SK-N-SH treated with all-trans-retinoic acid at 6 μM for 48 hours (cell line): ENCODE results near the gene TMEM151A.

Experiments
- ATAC-seq: fragments of 200-7000 bp; cut with Tn5 transposase; 3 replicates; pipeline ENCODE4 v1.9.1; 2020; ENCODE audit warnings: mild to moderate bottlenecking, moderate library complexity
- ARNTL ChIP-seq: fragments of 450-650 bp; formaldehyde crosslinking; IDR thresholded peaks from 2 replicates; pipeline ENCODE4 v1.5.0; 2020; ENCODE audit warnings: low read depth, mild to moderate bottlenecking, moderate library complexity, borderline replicate concordance
- CSDC2 ChIP-seq: fragments of 250-450 bp; sonication (Bioruptor Pico); IDR thresholded peaks from 2 replicates; pipeline ENCODE4 v1.5.0; 2020; ENCODE audit warnings: mild to moderate bottlenecking, moderate library complexity
- GLIS3 ChIP-seq: fragments of 250-450 bp; sonication (Bioruptor Pico); IDR thresholded peaks from 2 replicates; pipeline ENCODE4 v1.5.0; 2020; ENCODE audit warnings: mild to moderate bottlenecking, moderate library complexity
- ISL1 ChIP-seq: fragments of 250-450 bp; sonication (Bioruptor Pico); IDR thresholded peaks from 2 replicates; pipeline ENCODE4 v2.1.2; 2022; ENCODE audit warnings: mild to moderate bottlenecking, moderate library complexity
- OSR1 ChIP-seq: fragments of 250-450 bp; sonication (Bioruptor Pico); IDR thresholded peaks from 2 replicates; pipeline ENCODE4 v1.8.0; 2022; ENCODE audit warnings: moderate library complexity, mild to moderate bottlenecking, inconsistent platforms
- PPARA ChIP-seq: fragments of 250-450 bp; sonication (Bioruptor Pico); IDR thresholded peaks from 2 replicates; pipeline ENCODE4 v1.5.0; 2020; ENCODE audit warnings: mild to moderate bottlenecking, borderline replicate concordance
- SNAI2 ChIP-seq: fragments of 250-450 bp; sonication (Bioruptor Pico); IDR thresholded peaks from 2 replicates; pipeline ENCODE4 v1.5.0; 2020; ENCODE audit warnings: mild to moderate bottlenecking, moderate library complexity
- TCF4 ChIP-seq: fragments of 250-450 bp; sonication (Bioruptor Pico); IDR thresholded peaks from 2 replicates; pipeline ENCODE4 v1.8.0; 2021; ENCODE audit warnings: mild to moderate bottlenecking, moderate library complexity, borderline replicate concordance
- ZC3H10 ChIP-seq: fragments of 250-450 bp; sonication (Bioruptor Pico); IDR thresholded peaks from 2 replicates; pipeline ENCODE4 v1.5.1; 2021; ENCODE audit warnings: mild to moderate bottlenecking, moderate library complexity
- ZFP3 ChIP-seq: fragments of 250-450 bp; sonication (Bioruptor Pico); IDR thresholded peaks from 2 replicates; pipeline ENCODE4 v1.5.0; 2020; ENCODE audit warnings: mild to moderate bottlenecking, moderate library complexity
- ZFP30 ChIP-seq: fragments of 450-650 bp; formaldehyde crosslinking; IDR thresholded peaks from 2 replicates; pipeline ENCODE4 v1.5.0; 2022; ENCODE audit warnings: mild to moderate bottlenecking, moderate library complexity
- ZNF565 ChIP-seq: fragments of 450-650 bp; formaldehyde crosslinking; conservative IDR thresholded peaks from 2 replicates; pipeline ENCODE4 v1.5.0; 2020; ENCODE audit warnings: low read depth, mild to moderate bottlenecking, moderate library complexity
- ZNF70 ChIP-seq: fragments of 450-650 bp; formaldehyde crosslinking; IDR thresholded peaks from 2 replicates; pipeline ENCODE4 v1.5.0; 2020; ENCODE audit warnings: mild to moderate bottlenecking, moderate library complexity
- ZNF8 ChIP-seq: fragments of 450-650 bp; formaldehyde crosslinking; IDR thresholded peaks from 2 replicates; pipeline ENCODE4 v1.5.0; 2020; ENCODE audit warnings: mild to moderate bottlenecking, moderate library complexity
- TF ChIP-seq, protein P1 (sequence below): fragments of 250-450 bp; sonication (Bioruptor Pico); IDR thresholded peaks from 2 replicates; pipeline ENCODE4 v1.5.1; 2021; ENCODE audit warnings: mild to moderate bottlenecking, moderate library complexity
- TF ChIP-seq, protein P2 (sequence below): fragments of 250-450 bp; sonication (Bioruptor Pico); IDR thresholded peaks from 2 replicates; pipeline ENCODE4 v1.5.1; 2020; ENCODE audit warnings: low read depth, mild to moderate bottlenecking, moderate library complexity
- TF ChIP-seq, protein P3 (sequence below): fragments of 250-450 bp; sonication (Bioruptor Pico); IDR thresholded peaks from 2 replicates; pipeline ENCODE4 v1.5.0; 2020; ENCODE audit warnings: mild to moderate bottlenecking, moderate library complexity
- TF ChIP-seq, protein P4 (sequence below): fragments of 250-450 bp; sonication (Bioruptor Pico); IDR thresholded peaks from 2 replicates; pipeline ENCODE4 v1.8.0; 2020; ENCODE audit warnings: mild to moderate bottlenecking, moderate library complexity, borderline replicate concordance
- TF ChIP-seq, protein P5 (sequence below): fragments of 250-450 bp; sonication (Bioruptor Pico); IDR thresholded peaks from 2 replicates; pipeline ENCODE4 v1.8.0; 2021; ENCODE audit warnings: low read depth, mild to moderate bottlenecking, moderate library complexity, borderline replicate concordance

Gene TMEM151A

DNA sequence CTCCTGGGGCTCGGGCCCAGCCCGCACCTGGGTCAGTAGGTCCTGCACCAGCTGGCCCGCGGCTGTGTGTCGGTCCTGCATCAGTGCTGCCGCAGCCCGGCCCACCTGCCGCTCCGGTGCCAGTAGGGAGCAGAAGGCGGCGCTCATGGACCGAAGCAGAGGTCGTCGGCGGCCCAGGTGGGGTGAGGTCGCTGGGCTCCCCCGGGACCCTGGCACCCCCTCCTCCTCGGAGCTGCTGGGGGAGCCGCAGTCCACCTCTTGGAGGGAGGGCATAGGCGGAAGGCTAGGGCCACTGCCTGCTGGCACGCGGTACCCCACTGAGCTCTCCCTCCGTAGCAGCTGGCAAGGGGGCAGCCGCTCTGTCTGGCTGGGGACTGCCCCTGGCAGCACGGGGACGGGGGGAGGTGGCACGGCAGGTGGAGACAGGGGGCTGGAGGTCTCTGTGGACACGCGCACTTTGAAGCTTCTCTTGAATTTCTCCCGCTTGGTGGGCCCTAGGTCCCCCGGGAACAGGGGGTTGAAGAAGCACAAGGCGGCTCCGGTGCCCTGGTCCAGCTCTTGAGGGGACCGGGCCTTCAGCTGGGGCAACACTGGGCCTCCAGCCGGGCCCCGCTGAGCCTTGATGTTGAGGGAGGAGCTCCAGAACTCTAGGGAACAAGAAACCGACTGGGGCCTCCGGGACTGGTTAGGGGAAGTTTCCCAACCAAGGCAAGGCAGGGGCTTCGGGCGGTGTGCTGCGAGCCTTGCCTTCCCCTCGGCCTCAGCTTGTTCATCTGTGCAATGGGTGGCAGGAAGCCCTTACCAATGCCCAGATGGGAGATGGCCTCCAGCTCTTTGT lies 43.1 kb downstream of the TMEM151A start:
- ATAC-seq = no peak
- no peak for TF ChIP-seq ZFP30 (CRISPR knock-in tag)
- no peak for TF ChIP-seq PPARA (CRISPR knock-in tag)
- no peak for TF ChIP-seq ARNTL (CRISPR knock-in tag)
- TF ChIP-seq SNAI2 (CRISPR knock-in tag) = no peak
- no peak for TF ChIP-seq TCF4
- TF ChIP-seq CSDC2 (CRISPR knock-in tag) = no peak
- TF ChIP-seq ZC3H10 (CRISPR knock-in tag) = no peak
- TF ChIP-seq ZNF8 (CRISPR knock-in tag) = no peak
- no peak for TF ChIP-seq ZNF565 (CRISPR knock-in tag)

DNA sequence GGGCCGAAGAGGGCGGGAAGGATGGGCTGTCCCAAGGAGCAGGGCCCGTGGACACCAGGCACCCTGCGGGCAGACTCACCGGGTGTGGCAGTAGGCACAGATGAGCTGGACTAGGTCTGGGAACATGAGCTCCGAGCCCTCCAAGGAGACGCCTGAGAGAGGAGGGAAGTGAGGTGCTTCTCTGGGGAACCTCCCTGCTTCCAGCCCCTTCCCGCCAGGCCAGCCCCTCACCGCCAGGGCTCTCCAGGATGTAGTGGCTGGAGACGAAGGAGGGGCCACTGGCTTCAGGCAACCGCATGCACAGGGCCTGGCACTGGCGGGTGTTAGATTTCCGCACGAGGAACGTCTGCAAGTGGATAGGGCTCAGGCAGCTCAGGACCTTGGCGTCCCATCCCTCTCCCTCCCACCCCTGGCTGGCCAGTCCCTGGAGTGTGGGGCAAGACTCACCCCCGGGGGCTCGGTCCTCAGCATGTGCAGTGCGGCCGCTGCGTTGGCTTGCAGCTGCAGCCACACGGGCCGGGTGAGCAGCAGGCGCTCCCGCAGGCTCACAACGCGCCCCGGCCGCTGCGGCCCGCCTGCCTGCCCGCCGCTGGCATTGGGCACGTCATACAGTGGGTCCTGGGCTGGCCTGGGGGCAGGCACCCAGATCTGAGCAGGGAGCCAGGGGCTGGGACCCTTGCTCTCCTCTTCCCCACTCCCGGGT lies 44.0 kb downstream of the TMEM151A start:
- peak; percentile 54 for ATAC-seq
- TF ChIP-seq, protein P1, sequence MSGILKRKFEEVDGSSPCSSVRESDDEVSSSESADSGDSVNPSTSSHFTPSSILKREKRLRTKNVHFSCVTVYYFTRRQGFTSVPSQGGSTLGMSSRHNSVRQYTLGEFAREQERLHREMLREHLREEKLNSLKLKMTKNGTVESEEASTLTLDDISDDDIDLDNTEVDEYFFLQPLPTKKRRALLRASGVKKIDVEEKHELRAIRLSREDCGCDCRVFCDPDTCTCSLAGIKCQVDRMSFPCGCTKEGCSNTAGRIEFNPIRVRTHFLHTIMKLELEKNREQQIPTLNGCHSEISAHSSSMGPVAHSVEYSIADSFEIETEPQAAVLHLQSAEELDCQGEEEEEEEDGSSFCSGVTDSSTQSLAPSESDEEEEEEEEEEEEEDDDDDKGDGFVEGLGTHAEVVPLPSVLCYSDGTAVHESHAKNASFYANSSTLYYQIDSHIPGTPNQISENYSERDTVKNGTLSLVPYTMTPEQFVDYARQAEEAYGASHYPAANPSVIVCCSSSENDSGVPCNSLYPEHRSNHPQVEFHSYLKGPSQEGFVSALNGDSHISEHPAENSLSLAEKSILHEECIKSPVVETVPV = no peak
- TF ChIP-seq, protein P2, sequence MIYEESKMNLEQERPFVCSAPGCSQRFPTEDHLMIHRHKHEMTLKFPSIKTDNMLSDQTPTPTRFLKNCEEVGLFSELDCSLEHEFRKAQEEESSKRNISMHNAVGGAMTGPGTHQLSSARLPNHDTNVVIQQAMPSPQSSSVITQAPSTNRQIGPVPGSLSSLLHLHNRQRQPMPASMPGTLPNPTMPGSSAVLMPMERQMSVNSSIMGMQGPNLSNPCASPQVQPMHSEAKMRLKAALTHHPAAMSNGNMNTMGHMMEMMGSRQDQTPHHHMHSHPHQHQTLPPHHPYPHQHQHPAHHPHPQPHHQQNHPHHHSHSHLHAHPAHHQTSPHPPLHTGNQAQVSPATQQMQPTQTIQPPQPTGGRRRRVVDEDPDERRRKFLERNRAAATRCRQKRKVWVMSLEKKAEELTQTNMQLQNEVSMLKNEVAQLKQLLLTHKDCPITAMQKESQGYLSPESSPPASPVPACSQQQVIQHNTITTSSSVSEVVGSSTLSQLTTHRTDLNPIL (CRISPR knock-in tag) = no peak
- no peak for TF ChIP-seq ISL1 (CRISPR knock-in tag)
- no peak for TF ChIP-seq ZFP30 (CRISPR knock-in tag)
- TF ChIP-seq ZNF70 = no peak
- TF ChIP-seq PPARA (CRISPR knock-in tag) = no peak
- TF ChIP-seq, protein P3, sequence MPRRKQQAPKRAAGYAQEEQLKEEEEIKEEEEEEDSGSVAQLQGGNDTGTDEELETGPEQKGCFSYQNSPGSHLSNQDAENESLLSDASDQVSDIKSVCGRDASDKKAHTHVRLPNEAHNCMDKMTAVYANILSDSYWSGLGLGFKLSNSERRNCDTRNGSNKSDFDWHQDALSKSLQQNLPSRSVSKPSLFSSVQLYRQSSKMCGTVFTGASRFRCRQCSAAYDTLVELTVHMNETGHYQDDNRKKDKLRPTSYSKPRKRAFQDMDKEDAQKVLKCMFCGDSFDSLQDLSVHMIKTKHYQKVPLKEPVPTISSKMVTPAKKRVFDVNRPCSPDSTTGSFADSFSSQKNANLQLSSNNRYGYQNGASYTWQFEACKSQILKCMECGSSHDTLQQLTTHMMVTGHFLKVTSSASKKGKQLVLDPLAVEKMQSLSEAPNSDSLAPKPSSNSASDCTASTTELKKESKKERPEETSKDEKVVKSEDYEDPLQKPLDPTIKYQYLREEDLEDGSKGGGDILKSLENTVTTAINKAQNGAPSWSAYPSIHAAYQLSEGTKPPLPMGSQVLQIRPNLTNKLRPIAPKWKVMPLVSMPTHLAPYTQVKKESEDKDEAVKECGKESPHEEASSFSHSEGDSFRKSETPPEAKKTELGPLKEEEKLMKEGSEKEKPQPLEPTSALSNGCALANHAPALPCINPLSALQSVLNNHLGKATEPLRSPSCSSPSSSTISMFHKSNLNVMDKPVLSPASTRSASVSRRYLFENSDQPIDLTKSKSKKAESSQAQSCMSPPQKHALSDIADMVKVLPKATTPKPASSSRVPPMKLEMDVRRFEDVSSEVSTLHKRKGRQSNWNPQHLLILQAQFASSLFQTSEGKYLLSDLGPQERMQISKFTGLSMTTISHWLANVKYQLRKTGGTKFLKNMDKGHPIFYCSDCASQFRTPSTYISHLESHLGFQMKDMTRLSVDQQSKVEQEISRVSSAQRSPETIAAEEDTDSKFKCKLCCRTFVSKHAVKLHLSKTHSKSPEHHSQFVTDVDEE (CRISPR knock-in tag) = no peak
- TF ChIP-seq ZC3H10 (CRISPR knock-in tag) = no peak
- TF ChIP-seq, all 23 proteins: peak for 0

DNA sequence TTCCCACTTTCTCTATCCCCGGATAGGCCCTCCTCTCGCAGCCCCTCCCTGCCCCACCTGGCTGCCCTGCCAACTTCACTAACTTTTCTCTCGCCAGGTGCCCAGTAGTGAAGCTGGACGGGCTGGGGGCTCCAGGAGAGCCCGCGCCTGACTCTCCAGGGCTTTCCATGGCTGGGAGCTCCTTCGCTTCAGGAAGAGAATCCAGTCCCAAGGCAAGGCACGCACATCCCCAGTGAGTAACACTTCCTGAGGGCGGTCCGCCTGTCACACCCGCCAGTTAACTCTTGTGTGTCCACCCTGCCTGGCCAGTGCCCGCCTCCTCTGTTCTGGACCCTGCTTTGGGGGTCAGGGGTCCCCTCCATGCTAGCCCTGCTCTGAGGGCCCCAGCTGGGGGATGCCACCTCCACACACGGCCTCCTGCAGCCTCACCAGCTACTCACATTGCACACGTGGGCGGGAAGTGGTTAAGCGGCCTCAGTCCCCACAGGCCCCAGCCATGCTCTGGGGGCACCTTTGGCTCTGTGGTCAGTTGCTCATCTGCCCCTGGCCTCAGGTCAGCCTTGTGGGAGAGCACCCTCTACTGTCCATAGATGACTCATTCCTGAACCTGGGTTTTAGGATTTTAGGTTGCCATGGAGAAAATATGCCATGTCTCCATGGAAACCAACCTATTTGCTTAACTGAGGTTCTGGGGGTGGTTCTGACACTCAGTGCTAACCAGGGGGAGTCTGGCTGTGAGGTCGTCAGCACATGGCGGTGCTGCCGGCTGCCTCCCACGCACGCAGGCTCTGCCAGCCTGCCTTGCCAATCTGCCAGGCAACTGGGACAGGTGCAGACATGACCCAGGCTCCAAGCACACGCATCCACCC lies 44.8 kb downstream of the TMEM151A start, which contains the start of gene RIN1:
Gene RIN1, minus strand, starts transcription at position 201 of the 869 bp plus-strand sequence. Its CDS starts 32 bp downstream, at position 169.
- TF ChIP-seq ARNTL (CRISPR knock-in tag) (no peak), ZNF70 (no peak), GLIS3 (CRISPR knock-in tag) (0 out of 2 replicates have a peak, but pooled peaks have one; percentile 61), ZNF565 (CRISPR knock-in tag) (no peak), CSDC2 (CRISPR knock-in tag) (no peak), ZFP3 (CRISPR knock-in tag) (peak; percentile 54; the same call in 1 of the 2 replicates), OSR1 (CRISPR knock-in tag) (no peak), TCF4 (no peak), ISL1 (CRISPR knock-in tag) (no peak)
- TF ChIP-seq, protein P4, sequence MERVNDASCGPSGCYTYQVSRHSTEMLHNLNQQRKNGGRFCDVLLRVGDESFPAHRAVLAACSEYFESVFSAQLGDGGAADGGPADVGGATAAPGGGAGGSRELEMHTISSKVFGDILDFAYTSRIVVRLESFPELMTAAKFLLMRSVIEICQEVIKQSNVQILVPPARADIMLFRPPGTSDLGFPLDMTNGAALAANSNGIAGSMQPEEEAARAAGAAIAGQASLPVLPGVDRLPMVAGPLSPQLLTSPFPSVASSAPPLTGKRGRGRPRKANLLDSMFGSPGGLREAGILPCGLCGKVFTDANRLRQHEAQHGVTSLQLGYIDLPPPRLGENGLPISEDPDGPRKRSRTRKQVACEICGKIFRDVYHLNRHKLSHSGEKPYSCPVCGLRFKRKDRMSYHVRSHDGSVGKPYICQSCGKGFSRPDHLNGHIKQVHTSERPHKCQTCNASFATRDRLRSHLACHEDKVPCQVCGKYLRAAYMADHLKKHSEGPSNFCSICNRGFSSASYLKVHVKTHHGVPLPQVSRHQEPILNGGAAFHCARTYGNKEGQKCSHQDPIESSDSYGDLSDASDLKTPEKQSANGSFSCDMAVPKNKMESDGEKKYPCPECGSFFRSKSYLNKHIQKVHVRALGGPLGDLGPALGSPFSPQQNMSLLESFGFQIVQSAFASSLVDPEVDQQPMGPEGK (CRISPR knock-in tag) = peak; percentile 74; the same call in 1 of the 2 replicates
- TF ChIP-seq, protein P5, sequence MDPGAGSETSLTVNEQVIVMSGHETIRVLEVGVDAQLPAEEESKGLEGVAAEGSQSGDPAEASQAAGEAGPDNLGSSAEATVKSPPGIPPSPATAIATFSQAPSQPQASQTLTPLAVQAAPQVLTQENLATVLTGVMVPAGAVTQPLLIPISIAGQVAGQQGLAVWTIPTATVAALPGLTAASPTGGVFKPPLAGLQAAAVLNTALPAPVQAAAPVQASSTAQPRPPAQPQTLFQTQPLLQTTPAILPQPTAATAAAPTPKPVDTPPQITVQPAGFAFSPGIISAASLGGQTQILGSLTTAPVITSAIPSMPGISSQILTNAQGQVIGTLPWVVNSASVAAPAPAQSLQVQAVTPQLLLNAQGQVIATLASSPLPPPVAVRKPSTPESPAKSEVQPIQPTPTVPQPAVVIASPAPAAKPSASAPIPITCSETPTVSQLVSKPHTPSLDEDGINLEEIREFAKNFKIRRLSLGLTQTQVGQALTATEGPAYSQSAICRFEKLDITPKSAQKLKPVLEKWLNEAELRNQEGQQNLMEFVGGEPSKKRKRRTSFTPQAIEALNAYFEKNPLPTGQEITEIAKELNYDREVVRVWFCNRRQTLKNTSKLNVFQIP = no peak
- TF ChIP-seq, protein P3 (CRISPR knock-in tag) = no peak

More for the DNA sequence above, 44.8 kb downstream of the TMEM151A start, which contains the start of gene RIN1:
- ATAC-seq = peak; percentile 84
